Raji (cell line): Measurements from ENCODE around the gene TTC34.

Source experiments
- POLR2A ChIP-seq: IDR thresholded peaks from 2 replicates; pipeline ENCODE4 v1.6.1; 2011; ENCODE audit warnings: low read depth, low read length, control low read depth; ENCODE audit not compliant: insufficient read depth

TTC34 gene

DNA sequence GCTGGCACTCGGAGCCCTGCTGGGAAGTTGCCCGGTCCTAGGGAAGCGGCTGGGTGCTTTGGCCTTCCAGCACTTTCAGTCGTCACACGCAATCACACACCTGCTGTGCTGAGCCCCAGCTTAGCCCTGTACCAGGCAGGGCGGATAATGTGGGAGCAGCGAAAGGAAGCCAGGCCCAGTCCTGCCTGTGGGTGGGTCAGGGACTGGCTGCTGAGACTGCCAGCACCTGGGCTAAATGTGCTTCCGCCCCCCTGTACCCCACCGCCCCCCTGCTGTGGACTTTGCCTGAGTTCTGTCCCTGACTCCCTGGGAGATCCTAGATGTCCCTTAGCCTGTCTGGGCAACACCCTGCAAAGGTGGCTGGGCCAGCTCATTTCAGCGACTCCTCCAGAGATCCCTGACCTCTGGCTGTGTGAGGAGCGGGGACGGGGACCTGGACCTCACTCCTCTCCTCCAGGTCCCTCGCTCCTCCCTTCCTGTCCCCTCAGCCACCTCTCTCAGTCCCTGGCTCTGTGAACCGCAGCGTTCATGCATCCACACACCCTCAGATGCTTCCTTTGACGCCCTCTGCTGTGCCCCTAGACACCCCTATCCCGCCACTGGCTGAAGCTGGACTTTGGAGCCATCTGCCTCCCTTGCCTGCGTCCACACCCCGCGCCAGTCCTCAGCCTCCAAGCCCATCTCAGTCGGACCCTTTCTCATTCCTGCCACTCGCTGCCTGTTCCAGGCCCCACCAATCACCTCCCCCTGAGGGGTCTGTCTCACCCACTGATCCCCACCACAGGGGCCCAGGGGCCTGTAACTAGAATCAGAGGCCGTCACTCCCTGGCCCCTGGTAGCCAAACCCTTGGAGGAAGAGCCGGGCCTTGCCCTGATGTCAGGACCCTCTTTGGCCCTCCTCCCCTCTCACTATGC, 170.1 kb downstream of the TTC34 start:
- no peak for TF ChIP-seq POLR2A

DNA sequence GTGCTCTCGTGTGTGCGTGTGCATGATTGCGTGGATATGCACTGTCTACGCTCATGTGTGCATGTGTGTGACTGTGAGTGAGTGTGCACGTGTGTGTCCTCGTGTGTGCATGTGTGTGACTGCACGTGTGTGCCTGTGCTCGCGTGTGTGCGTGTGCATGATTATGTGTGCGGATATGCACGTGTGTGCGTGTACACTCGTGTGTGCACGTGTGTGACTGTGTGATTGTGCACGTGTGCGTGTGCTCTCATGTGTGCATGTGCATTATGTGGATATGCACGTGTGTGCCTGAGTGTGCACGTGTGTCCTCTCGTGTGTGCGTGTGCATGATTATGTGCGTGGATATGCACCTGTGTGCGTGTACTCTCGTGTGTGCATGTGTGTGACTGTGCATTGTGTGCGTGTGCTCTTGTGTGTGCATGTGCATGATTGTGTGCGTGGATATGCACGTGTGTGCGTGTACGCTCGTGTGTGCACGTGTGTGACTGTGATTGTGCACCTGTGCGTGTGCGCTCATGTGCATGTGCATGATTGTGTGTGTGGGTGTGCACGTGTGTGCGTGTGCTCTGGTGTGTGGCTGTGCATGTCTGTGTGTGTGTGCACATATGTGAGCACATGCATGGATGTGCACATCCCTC, 170.9 kb downstream of the TTC34 start:
- TF ChIP-seq POLR2A, result no peak

DNA sequence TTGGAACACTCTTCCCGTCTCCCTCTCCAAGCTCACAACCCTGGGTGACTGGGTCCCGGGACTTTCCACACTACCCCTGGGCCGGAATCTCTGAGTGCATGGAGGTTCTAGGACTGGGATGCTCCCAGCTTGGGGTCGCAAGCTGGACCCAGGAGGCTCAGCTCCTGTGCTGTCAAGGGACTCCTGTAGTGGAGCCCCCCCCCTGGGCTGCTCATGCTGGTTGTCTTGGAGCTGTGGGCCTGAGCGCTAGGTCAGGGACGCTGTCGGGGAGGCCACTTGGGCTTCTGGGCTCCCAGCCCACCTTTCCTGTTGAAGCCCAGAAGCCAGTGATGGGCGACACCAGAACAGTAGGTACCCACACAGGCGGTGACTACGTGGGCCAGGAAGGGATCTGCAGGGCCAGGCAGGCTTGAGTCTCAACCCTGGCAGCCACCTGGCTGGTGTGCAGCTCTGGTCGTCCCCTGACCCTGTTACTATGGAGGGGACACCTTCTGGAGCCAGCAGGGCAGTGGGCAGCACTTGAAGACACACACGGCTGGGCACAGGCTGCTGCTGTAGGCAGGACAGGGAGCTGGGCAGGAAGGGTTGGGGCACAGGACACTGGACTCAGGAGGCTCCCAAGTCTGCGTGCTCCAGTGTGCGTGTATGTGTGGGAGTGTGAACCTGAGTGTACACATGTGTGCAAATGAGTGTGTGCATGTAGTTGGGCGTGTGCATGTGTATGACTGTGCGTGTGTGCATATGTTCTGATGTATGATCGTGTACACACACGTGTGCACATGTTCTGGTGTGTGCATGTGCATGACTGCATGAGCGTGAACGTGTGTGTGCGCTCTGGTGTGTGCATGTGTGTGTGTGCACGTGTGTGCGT, 171.6 kb downstream of the TTC34 start:
- TF ChIP-seq POLR2A, result no peak

DNA sequence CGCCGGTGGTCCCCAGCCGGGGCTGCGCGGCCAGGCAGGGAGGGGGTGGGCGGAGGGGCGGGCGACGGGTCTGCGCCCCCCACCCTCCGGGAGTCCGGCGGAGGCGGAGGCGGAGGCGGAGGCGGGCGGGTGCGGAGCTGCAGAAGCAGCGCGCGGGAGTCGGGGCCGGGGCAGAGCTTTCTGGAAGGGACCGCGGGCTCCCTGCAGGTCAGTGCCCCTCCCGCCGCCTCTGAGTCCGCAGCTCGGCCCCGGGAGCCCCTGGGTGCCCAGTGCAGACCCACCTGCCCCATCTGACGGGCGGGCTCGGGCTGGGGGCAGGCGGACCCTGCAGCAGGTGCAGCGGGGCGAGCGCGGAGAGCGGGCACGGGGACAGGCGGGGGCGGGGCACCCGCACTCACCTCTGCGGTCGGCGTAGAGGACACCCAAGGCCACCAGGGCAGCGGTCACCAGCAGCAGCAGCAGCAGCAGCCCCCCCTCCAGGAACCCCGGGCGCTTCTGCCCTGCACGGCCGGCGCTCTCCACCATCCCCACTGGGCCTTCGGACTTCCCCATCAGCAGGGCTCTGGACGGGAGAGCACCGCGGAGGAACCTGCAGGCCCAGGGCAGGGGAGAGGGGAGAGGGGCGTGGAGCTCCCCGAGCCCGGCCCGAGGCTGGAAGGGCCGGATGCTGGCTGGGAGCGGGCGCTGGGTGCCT, 172.4 kb downstream of the TTC34 start:
- no peak for TF ChIP-seq POLR2A

DNA sequence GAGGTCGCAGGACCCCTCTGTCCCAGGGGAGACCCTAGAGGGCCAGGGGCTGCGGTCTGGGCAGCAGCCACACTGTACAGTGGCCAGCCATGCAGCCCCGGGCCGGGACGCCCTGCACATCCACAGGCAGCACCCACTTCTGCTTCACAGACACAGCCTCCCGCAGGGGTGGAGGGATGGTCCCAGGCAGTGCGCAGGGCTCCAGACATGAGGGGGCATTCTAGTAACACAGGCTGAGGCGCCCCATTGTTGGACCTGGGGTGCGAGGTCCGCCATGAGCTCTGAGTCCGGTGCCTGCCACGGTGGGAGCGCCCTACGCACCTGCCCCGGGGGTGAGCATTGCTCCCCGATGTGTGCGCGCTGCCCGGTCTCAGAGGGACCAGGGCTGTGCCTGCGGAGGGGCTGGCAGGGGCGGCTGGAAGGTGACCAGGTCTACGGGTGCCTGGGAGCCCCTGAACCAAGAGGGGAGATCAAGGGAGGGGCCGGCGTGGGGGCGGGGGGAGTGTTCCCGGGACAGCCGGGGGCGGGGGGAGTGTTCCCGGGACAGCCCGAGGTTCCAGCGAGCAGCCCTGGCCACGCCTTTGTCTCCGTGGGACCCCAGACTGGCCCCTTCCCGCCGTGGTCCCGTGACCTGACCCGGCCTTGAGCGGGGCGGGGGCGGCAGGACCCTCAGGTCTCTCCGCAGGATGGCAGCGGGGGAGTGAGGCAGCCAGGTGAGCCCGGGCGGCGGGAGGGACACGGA, 173.1 kb downstream of the TTC34 start:
- TF ChIP-seq POLR2A, result no peak

GRCh38 chr1:2627746-2628145, 173.7 kb downstream of the TTC34 start:
- no peak for TF ChIP-seq POLR2A

GRCh38 chr1:2625311-2625710, 176.2 kb downstream of the TTC34 start:
- TF ChIP-seq POLR2A, result no peak

- no peak for TF ChIP-seq POLR2A
These were observed 176.7 kb downstream of the TTC34 start for GRCh38 chr1:2624735-2625300.

DNA sequence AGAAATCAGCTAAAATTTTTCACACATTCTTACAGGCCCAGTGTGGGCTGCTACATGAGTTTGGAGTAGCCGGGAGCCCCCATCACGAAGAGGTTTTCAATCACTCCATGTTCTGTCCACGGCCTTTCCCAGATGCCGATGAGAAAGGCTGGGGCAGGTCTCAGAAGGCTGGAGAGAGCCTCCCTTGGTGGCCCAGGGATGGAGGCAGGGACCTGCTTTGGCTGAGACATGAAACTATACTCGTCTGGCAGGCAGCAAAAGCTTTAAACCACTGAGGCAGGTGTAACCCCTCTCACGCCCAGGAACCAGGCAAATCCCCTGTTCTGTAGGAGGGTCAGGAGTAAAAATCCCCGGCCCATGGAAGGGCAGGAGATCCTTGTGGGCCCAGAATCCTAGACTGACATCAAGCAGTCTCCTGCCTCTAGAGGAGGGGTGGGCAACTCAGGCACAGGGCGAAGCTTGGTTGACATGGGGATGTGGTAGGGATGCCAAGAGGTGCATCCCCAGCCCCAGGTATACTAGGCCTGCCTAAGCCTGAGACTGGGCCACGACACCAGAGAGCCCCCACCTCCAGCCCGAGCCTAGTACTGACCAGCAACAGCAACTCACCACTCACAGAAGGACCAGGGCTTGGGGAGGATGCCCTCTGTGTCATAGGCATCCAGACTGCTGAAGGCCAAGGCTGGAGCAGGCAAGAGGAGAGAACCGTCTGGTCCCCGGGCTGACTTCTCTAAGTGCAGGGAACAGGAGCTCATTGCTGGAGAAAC, 177.7 kb downstream of the TTC34 start:
- no peak for TF ChIP-seq POLR2A

DNA sequence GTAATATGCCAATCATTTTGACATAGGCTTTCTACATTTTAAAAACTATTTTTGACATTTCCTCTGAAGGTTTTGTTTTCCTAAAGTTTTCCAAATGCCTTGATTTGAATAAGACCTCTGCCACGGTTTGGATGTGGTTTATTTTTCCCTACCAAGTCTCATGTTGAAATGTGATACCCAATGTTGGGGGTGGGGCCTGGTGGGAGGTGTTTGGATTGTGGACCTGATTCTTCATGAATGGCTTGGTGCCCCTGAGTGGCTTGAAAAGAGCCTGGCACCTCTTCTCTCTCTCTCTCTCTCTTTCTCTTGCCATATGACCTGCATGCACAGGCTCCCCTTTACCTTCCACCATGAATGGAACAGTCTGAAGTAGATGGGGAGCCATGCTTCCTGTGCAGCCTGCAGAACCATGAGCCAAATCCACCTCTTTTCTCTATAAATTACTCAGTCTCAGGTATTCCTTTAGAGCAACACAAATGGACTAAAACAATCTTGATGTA, 183.5 kb downstream of the TTC34 start:
- TF ChIP-seq POLR2A, result no peak

GRCh38 chr1:2614145-2614544, 187.3 kb downstream of the TTC34 start:
- no peak for TF ChIP-seq POLR2A

GRCh38 chr1:2612591-2613365, 188.7 kb downstream of the TTC34 start:
- TF ChIP-seq POLR2A, result no peak
